Nephron progenitor cell (in vitro differentiated cells): ENCODE measurements around the gene CNN3.
A peak's percentile ranks its signal among the peaks of the same experiment; 100 is the strongest.

Experiments
- DNase-seq: peaks from one replicate; pipeline ENCODE4 v3.0.0; 2021
- H3K27ac Mint-ChIP-seq: 2 replicates; pipeline ENCODE4 v1.8.0; 2021; ENCODE audit warnings: mild to moderate bottlenecking, moderate library complexity, mixed read lengths
- H3K27me3 Mint-ChIP-seq: 2 replicates; pipeline ENCODE4 v1.8.0; 2021; ENCODE audit warnings: mild to moderate bottlenecking, low read depth, mixed read lengths; ENCODE audit not compliant: poor library complexity
- H3K36me3 Mint-ChIP-seq: 2 replicates; pipeline ENCODE4 v1.8.0; 2021; ENCODE audit warnings: low read depth, mixed read lengths
- H3K4me1 Mint-ChIP-seq: 2 replicates; pipeline ENCODE4 v1.8.0; 2021; ENCODE audit warnings: mixed read lengths
- H3K4me3 Mint-ChIP-seq: 2 replicates; pipeline ENCODE4 v1.8.0; 2021; ENCODE audit warnings: mild to moderate bottlenecking, moderate library complexity, mixed read lengths
- H3K9me3 Mint-ChIP-seq: 2 replicates; pipeline ENCODE4 v1.8.0; 2021; ENCODE audit warnings: mild to moderate bottlenecking, moderate library complexity, mixed read lengths
- CTCF ChIP-seq: fragments of 200-600 bp; sonication (generic); IDR thresholded peaks from 2 replicates; pipeline ENCODE4 v1.5.0; 2021; ENCODE audit warnings: antibody characterized with exemption

The CNN3 gene

GRCh38 chr1:94905207-94905606, 21.7 kb downstream of the CNN3 start:
- Mint-ChIP-seq H3K36me3 (peaks cover 71% of the 10 kb centered on the region), H3K27me3 (no peaks in the 10 kb centered on the region), H3K4me3 (no peak overlapping the region), H3K4me1 (peaks cover 31% of the 10 kb centered on the region), H3K27ac (no peak overlapping the region), H3K9me3 (peaks cover 16% of the 10 kb centered on the region)
- TF ChIP-seq CTCF: no peak
- DNase-seq: no peak

- H3K4me1 Mint-ChIP-seq: peaks cover 18% of the 10 kb centered on the region
- no peak overlapping the region for H3K4me3 Mint-ChIP-seq
- no peak for DNase-seq
- TF ChIP-seq CTCF: no peak
- H3K36me3 Mint-ChIP-seq: peaks cover 63% of the 10 kb centered on the region
- no peaks in the 10 kb centered on the region for H3K27me3 Mint-ChIP-seq
- peak overlapping the region; percentile 96 for H3K27ac Mint-ChIP-seq
- peaks cover 5% of the 10 kb centered on the region for H3K9me3 Mint-ChIP-seq
Observed at GRCh38 chr1:94903280-94904009, 23.5 kb downstream of the CNN3 start.

GRCh38 chr1:94901841-94902240, 25.1 kb downstream of the CNN3 start:
- TF ChIP-seq CTCF: no peak
- no peak overlapping the region for H3K4me3 Mint-ChIP-seq
- H3K36me3 Mint-ChIP-seq: peaks cover 63% of the 10 kb centered on the region
- no peaks in the 10 kb centered on the region for H3K9me3 Mint-ChIP-seq
- DNase-seq: no peak
- H3K4me1 Mint-ChIP-seq: peaks cover 18% of the 10 kb centered on the region
- no peaks in the 10 kb centered on the region for H3K27me3 Mint-ChIP-seq
- no peak overlapping the region for H3K27ac Mint-ChIP-seq

- no peaks in the 10 kb centered on the region for H3K9me3 Mint-ChIP-seq
- no peak for DNase-seq
- no peak for TF ChIP-seq CTCF
- H3K4me1 Mint-ChIP-seq: peaks cover 17% of the 10 kb centered on the region
- no peak overlapping the region for H3K4me3 Mint-ChIP-seq
- no peaks in the 10 kb centered on the region for H3K27me3 Mint-ChIP-seq
- H3K36me3 Mint-ChIP-seq: peaks cover 66% of the 10 kb centered on the region
- peak overlapping the region; percentile 39 for H3K27ac Mint-ChIP-seq
Observed at GRCh38 chr1:94899756-94900155, 27.2 kb downstream of the CNN3 start.

- no peak for TF ChIP-seq CTCF
- peaks cover 71% of the 10 kb centered on the region for H3K36me3 Mint-ChIP-seq
- H3K27me3 Mint-ChIP-seq: no peaks in the 10 kb centered on the region
- DNase-seq: no peak
- H3K4me3 Mint-ChIP-seq: no peak overlapping the region
- peaks cover 9% of the 10 kb centered on the region for H3K4me1 Mint-ChIP-seq
- no peaks in the 10 kb centered on the region for H3K9me3 Mint-ChIP-seq
- H3K27ac Mint-ChIP-seq: no peak overlapping the region
Observed at GRCh38 chr1:94898491-94899385, 28.2 kb downstream of the CNN3 start.
